GM10847 (cell line): Measurements from ENCODE around the gene AP3S2.

Experiments used
- POLR2A ChIP-seq: IDR thresholded peaks from 2 replicates; pipeline ENCODE4 v1.6.1; 2011; ENCODE audit not compliant: insufficient read length; ENCODE audit errors: extremely low read depth

The AP3S2 gene

GRCh38 chr15:89829616-89830440 is 64.0 kb downstream of the AP3S2 start:
- TF ChIP-seq POLR2A, result no peak

- no peak for TF ChIP-seq POLR2A
Measured at GRCh38 chr15:89829161-89829560, 64.6 kb downstream of the AP3S2 start.

GRCh38 chr15:89828281-89829145 is 65.3 kb downstream of the AP3S2 start:
- no peak for TF ChIP-seq POLR2A

- no peak for TF ChIP-seq POLR2A
Measured at GRCh38 chr15:89827829-89828228, 66.0 kb downstream of the AP3S2 start.

GRCh38 chr15:89826671-89827655 is 66.8 kb downstream of the AP3S2 start:
- TF ChIP-seq POLR2A, result no peak

GRCh38 chr15:89825271-89825940 is 68.4 kb downstream of the AP3S2 start:
- no peak for TF ChIP-seq POLR2A

- no peak for TF ChIP-seq POLR2A
Measured at GRCh38 chr15:89824607-89824867, 69.3 kb downstream of the AP3S2 start.

- TF ChIP-seq POLR2A, result no peak
Measured at GRCh38 chr15:89823836-89824606, 69.8 kb downstream of the AP3S2 start.

- TF ChIP-seq POLR2A, result no peak
Measured at GRCh38 chr15:89822951-89823711, 70.7 kb downstream of the AP3S2 start.

GRCh38 chr15:89822611-89822950 is 71.2 kb downstream of the AP3S2 start:
- no peak for TF ChIP-seq POLR2A

GRCh38 chr15:89822026-89822425 is 71.8 kb downstream of the AP3S2 start:
- TF ChIP-seq POLR2A, result no peak

- TF ChIP-seq POLR2A, result no peak
Measured at GRCh38 chr15:89820666-89821611, 72.9 kb downstream of the AP3S2 start.
